ENCODE measurements around the gene OSCP1.

Gene OSCP1

GRCh38 chr1:36400825-36401601, 49.2 kb downstream of the OSCP1 start:
- no peak for DNase-seq

GRCh38 chr1:36400514-36400824, 49.8 kb downstream of the OSCP1 start:
- no peak for DNase-seq

- no peak for DNase-seq
Measured at GRCh38 chr1:36398370-36398977, 51.8 kb downstream of the OSCP1 start.

- peak; percentile 77 for DNase-seq
Measured at GRCh38 chr1:36397378-36398230, 52.6 kb downstream of the OSCP1 start, which contains the start of gene LSM10. TSS of gene LSM10 (minus strand) at chr1:36397908. CDS start at chr1:36394129, 3,779 bp downstream.

- DNase-seq = no peak
Measured at GRCh38 chr1:36397083-36397377, 53.2 kb downstream of the OSCP1 start.

GRCh38 chr1:36396359-36396758, 53.9 kb downstream of the OSCP1 start:
- no peak for DNase-seq

- no peak for DNase-seq
Measured at GRCh38 chr1:36393686-36394085, 56.6 kb downstream of the OSCP1 start.

- DNase-seq = no peak
Measured at GRCh38 chr1:36392836-36393235, 57.4 kb downstream of the OSCP1 start.

- no peak for DNase-seq
Measured at GRCh38 chr1:36391271-36391670, 59.0 kb downstream of the OSCP1 start.

- DNase-seq = no peak
Measured at GRCh38 chr1:36390411-36390810, 59.8 kb downstream of the OSCP1 start.

- DNase-seq = no peak
Measured at GRCh38 chr1:36389999-36390398, 60.3 kb downstream of the OSCP1 start.

- no peak for DNase-seq
Measured at GRCh38 chr1:36389261-36389660, 61.0 kb downstream of the OSCP1 start.

GRCh38 chr1:36387141-36387949, 62.9 kb downstream of the OSCP1 start:
- no peak for DNase-seq

- DNase-seq = peak; percentile 55
Measured at GRCh38 chr1:36386265-36387140, 63.7 kb downstream of the OSCP1 start.

GRCh38 chr1:36385410-36386264, 64.6 kb downstream of the OSCP1 start, which contains the start of gene STK40:
TSS of gene STK40 (minus strand) at chr1:36385924. CDS start at chr1:36361332, 24,592 bp downstream.
- peak; percentile 97 for DNase-seq

- no peak for DNase-seq
Measured at GRCh38 chr1:36384542-36385409, 65.5 kb downstream of the OSCP1 start.

- no peak for DNase-seq
Measured at GRCh38 chr1:36383240-36383639, 67.0 kb downstream of the OSCP1 start.

GRCh38 chr1:36382669-36383068, 67.6 kb downstream of the OSCP1 start:
- DNase-seq = no peak

GRCh38 chr1:36382231-36382630, 68.0 kb downstream of the OSCP1 start:
- DNase-seq = no peak

GRCh38 chr1:36381405-36381804, 68.8 kb downstream of the OSCP1 start:
- no peak for DNase-seq
